Measurements from ENCODE around the gene FRMD4A.
"Not testable (repeated sequence)": the region's sequence is repeated elsewhere in the genome, so short reads cannot be mapped to it uniquely, and the experiment has no call there.

DNA sequence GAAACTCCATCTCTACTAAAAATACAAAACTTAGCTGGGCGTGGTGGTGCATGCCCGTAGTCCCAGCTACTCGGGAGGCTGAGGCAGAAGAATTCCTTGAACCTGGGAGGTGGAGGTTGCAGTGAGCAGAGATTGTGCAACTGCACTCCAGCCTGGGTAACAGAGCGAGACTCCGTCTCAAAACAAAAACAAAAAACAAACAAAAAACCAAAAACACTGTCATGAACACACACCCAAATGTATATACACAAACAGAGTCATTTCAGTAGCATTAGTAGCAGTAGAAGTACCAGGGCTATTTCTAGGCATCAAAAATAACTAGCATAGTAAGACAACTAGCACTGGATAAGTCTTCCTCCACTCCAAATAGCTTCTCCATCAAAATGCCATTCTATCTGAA is 263.1 kb downstream of the FRMD4A start:
- not testable (repeated sequence) for TF ChIP-seq EZH2 (IDR thresholded peaks at IDR 0.05; ENCODE audit: borderline replicate concordance); EZH2phosphoT487 (IDR thresholded peaks at IDR 0.05; ENCODE audit: low read depth, severe bottlenecking, unreplicated experiment)
- TF ChIP-seq, protein P1, sequence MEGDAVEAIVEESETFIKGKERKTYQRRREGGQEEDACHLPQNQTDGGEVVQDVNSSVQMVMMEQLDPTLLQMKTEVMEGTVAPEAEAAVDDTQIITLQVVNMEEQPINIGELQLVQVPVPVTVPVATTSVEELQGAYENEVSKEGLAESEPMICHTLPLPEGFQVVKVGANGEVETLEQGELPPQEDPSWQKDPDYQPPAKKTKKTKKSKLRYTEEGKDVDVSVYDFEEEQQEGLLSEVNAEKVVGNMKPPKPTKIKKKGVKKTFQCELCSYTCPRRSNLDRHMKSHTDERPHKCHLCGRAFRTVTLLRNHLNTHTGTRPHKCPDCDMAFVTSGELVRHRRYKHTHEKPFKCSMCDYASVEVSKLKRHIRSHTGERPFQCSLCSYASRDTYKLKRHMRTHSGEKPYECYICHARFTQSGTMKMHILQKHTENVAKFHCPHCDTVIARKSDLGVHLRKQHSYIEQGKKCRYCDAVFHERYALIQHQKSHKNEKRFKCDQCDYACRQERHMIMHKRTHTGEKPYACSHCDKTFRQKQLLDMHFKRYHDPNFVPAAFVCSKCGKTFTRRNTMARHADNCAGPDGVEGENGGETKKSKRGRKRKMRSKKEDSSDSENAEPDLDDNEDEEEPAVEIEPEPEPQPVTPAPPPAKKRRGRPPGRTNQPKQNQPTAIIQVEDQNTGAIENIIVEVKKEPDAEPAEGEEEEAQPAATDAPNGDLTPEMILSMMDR (IDR thresholded peaks at IDR 0.05; ENCODE audit: poor library complexity) = not testable (repeated sequence)

Measured in hepatocyte (in vitro differentiated cells).